GM12878 (cell line): Measurements from ENCODE around the gene ARCN1. TPM values are rescaled to one million over a fixed set of nuclear protein-coding genes. Genes with fewer than 3 reads are reported as not detected.

Experiments used
- ATAC-seq: fragments of 200-7000 bp; cut with Tn5 transposase; 3 replicates; pipeline ENCODE4 v1.9.1; 2020; ENCODE audit warnings: mild to moderate bottlenecking, moderate library complexity
- BruUV-seq: library from RNA; stranded (reverse); fragments of 400-500 nt; replicated peaks from 2 replicates; lab custom pipeline; 2021; lab: Mats Ljungman, UMichigan
- CTCF ChIA-PET: fragments of 300-600 bp; sonication (Branson Sonifier 250); formaldehyde crosslinking; extraction: SDS; loops from one replicate; lab custom pipeline; 2021; ENCODE audit warnings: inconsistent platforms; lab: Yijun Ruan, JAX
- POLR2A ChIA-PET: fragments of 350-600 bp; formaldehyde crosslinking; extraction: SDS; loops from one replicate; lab custom pipeline; 2021; ENCODE audit warnings: inconsistent platforms; lab: Charles Lee
- RAD21 ChIA-PET: fragments of 300-600 bp; sonication (Branson Sonifier 250); formaldehyde crosslinking; loops from one replicate; lab custom pipeline; 2023; ENCODE audit warnings: antibody characterized with exemption; ENCODE audit not compliant: unreplicated experiment; lab: Charles Lee
- SMC1A ChIA-PET: fragments of 300-600 bp; sonication (Branson Sonifier 250); formaldehyde crosslinking; loops from one replicate; lab custom pipeline; 2023; ENCODE audit not compliant: unreplicated experiment, uncharacterized antibody; lab: Charles Lee
- DNase-seq: peaks from one replicate; pipeline ENCODE4 v3.0.0-alpha.2; 2011; ENCODE audit warnings: low read depth, low spot score
- FAIRE-seq: peaks from 3 replicates; lab custom pipeline; 2011; peaks lifted over from hg19 to GRCh38; lab: Jason Lieb, UNC
- H2AFZ ChIP-seq: 2 replicates; pipeline ENCODE4 v1.6.0; 2011; ENCODE audit warnings: low read depth, low read length, control low read depth; ENCODE audit not compliant: control insufficient read depth
- H3K27ac ChIP-seq: 2 replicates; pipeline ENCODE4 v1.5.1; 2011; ENCODE audit warnings: control low read depth; ENCODE audit not compliant: control insufficient read depth, insufficient read depth
- H3K27me3 ChIP-seq, 2 experiments: replicated peaks in 1 of 2; 2 replicates each; pipeline versions ENCODE4 v1.6.0 to v1.6.1; 2011; ENCODE audit warnings: low read length in 1 of 2; ENCODE audit not compliant: control insufficient read depth in 2 of 2, insufficient read depth in 2 of 2
- H3K36me3 ChIP-seq, 2 experiments: 2 replicates each; pipeline ENCODE4 v1.5.1; 2011; ENCODE audit warnings: low read length in 1 of 2; ENCODE audit not compliant: control insufficient read depth in 2 of 2, insufficient read depth in 2 of 2
- H3K4me1 ChIP-seq: 2 replicates; pipeline ENCODE4 v1.6.1; 2011; ENCODE audit warnings: mild to moderate bottlenecking, low read length, moderate library complexity, mixed read lengths; ENCODE audit not compliant: control insufficient read depth, insufficient read depth
- H3K4me2 ChIP-seq: 2 replicates; pipeline ENCODE4 v1.6.0; 2011; ENCODE audit warnings: control low read depth; ENCODE audit not compliant: control insufficient read depth, insufficient read depth
- H3K4me3 ChIP-seq: fragments of 200-600 bp; sonication (generic); 2 replicates; pipeline ENCODE4 v1.5.1; 2016
- H3K79me2 ChIP-seq: 2 replicates; pipeline ENCODE4 v1.6.0; 2011; ENCODE audit warnings: low read length; ENCODE audit not compliant: control insufficient read depth, insufficient read depth
- H3K9ac ChIP-seq: 2 replicates; pipeline ENCODE4 v1.8.0; 2011; ENCODE audit warnings: low read length, control low read depth, mixed read lengths; ENCODE audit not compliant: control insufficient read depth, insufficient read depth
- H3K9me3 ChIP-seq: replicated peaks from 3 replicates; pipeline ENCODE4 v1.5.1; 2011; ENCODE audit warnings: mild to moderate bottlenecking, low read length; ENCODE audit not compliant: control insufficient read depth, insufficient read depth
- H4K20me1 ChIP-seq: 2 replicates; pipeline ENCODE4 v1.6.0; 2011; ENCODE audit not compliant: control insufficient read depth, insufficient read depth
- ESRRA ChIP-seq: IDR thresholded peaks from 2 replicates; pipeline ENCODE4 v1.6.1; 2012; ENCODE audit warnings: mild to moderate bottlenecking, low read length, improper control_type of control experiment
- HDGF ChIP-seq: fragments of 450-650 bp; IDR thresholded peaks from 2 replicates; pipeline ENCODE4 v1.6.1; 2016; ENCODE audit warnings: antibody characterized with exemption
- HSF1 ChIP-seq: fragments of 150-350 bp; IDR thresholded peaks from 2 replicates; pipeline ENCODE4 v1.6.1; 2014; ENCODE audit warnings: mild to moderate bottlenecking, low read depth, low read length
- LARP7 ChIP-seq: fragments of 450-650 bp; IDR thresholded peaks from 2 replicates; pipeline ENCODE4 v1.6.1; 2017; ENCODE audit warnings: mild to moderate bottlenecking
- MEF2A ChIP-seq: IDR thresholded peaks from 2 replicates; pipeline ENCODE4 v1.6.1; 2011; ENCODE audit warnings: low read depth, mild to moderate bottlenecking, low read length, moderate library complexity; ENCODE audit not compliant: insufficient read depth
- MXI1 ChIP-seq: fragments of 150-350 bp; IDR thresholded peaks from 2 replicates; pipeline ENCODE4 v1.6.1; 2011; ENCODE audit warnings: low read depth, mild to moderate bottlenecking, inconsistent platforms, low read length, improper control_type of control experiment
- SMAD1 ChIP-seq: fragments of 450-650 bp; IDR thresholded peaks from 2 replicates; pipeline ENCODE4 v1.6.1; 2018; ENCODE audit warnings: mild to moderate bottlenecking, low read depth; ENCODE audit not compliant: partially characterized antibody
- SMC3 ChIP-seq: IDR thresholded peaks from 2 replicates; pipeline ENCODE4 v1.6.1; 2011; ENCODE audit warnings: low read length, improper control_type of control experiment, borderline replicate concordance
- WGBS: methylation state at CpG from one replicate; pipeline ENCODE4 v1.1.6; 2016; ENCODE audit warnings: low lambda C conversion rate; ENCODE audit not compliant: insufficient replicate concordance, insufficient coverage; ENCODE audit errors: missing lambda C conversion rate; 5-methylcytosine and 5-hydroxymethylcytosine counted together
- in situ Hi-C: fragments of 300-500 bp; cut with MboI; formaldehyde crosslinking; loops from 9 replicates; pipeline ENCODE4 v1.14.3; 2018; ENCODE audit warnings: mixed read lengths
- intact Hi-C: fragments of 100-400 bp; cut with micrococcal nuclease; formaldehyde crosslinking; loops from one replicate; pipeline ENCODE4 v1.14.2; 2022; ENCODE audit not compliant: unreplicated experiment
- polyA plus RNA-seq, 11 experiments: library from polyadenylated mRNA; depleted of rRNA in 4 of 11; unstranded in 6 of 11; stranded (reverse) in 5 of 11; fragments of >200 nt; fragmentation: Nextera tagmentation in 4 of 11; fragmentation: Illumina TruSeq in 1 of 11; extraction: Ambion mirVana in 4 of 11; extraction: Trizol in 1 of 11; gene quantifications; 1 replicate in 1 of 11; 2 replicates in 10 of 11; pipeline versions ENCODE4 v1.2.1 to v1.2.3, GENCODE V29; 2011 to 2016; ENCODE audit warnings: inconsistent platforms in 2 of 11, missing spikeins in 2 of 11, low read depth in 1 of 11
- total RNA-seq, 4 experiments: library from RNA; depleted of rRNA in 3 of 4; stranded (reverse); fragments of >200 nt in 3 of 4; fragmentation: Illumina TruSeq in 1 of 4; extraction: Trizol in 1 of 4; gene quantifications; 2 replicates each; pipeline versions ENCODE4 v1.2.1 to v1.2.3, GENCODE V29; 2013 to 2021

Gene ARCN1
- total and polyA plus RNA-seq, 10 of the 15 experiments (the other 5 are each of a cell fraction or from before 2014, with no cell fraction given), result 33.3 to 172 (median 106) TPM

GRCh38 chr11:118612378-118612777 lies 40.2 kb downstream of the ARCN1 start:
- in situ Hi-C loops, result no loop called here
- Histone ChIP-seq H3K4me2 (no peak overlapping the region), H3K4me3 (no peak overlapping the region), H3K36me3 (no peaks in the 10 kb centered on the region), H3K4me1 (peaks cover 8% of the 10 kb centered on the region), H4K20me1 (no peaks in the 10 kb centered on the region; the same call in 1 of the 2 replicates), H3K27ac (no peak overlapping the region), H3K79me2 (no peaks in the 10 kb centered on the region), H2AFZ (no peak overlapping the region)
- ChIA-PET POLR2A (interaction anchor here (0.7 kb wide), 1 partner anchor 9 kb away, joined by 12 read pairs; no protein-coding TSS in a partner anchor), CTCF (interaction anchor here (0.7 to 3.1 kb wide), 9 partner anchors 8 to 151 kb away, joined by 3 to 25 read pairs (median 4); no protein-coding TSS in a partner anchor), RAD21 (no interaction called here), SMC1A (interaction anchor here (0.7 to 2.0 kb wide), 7 partner anchors 8 to 471 kb away, joined by 3 to 8 read pairs (median 3); no protein-coding TSS in a partner anchor)
- 6% methylated on average over 7 of the region's 7 CpGs for WGBS
- FAIRE-seq (no peak), DNase-seq (no peak), ATAC-seq (no peak)
- BruUV-seq, result no TSS peak
- intact Hi-C loops, result no loop called here
- TF ChIP-seq ESRRA (no peak), SMC3 (no peak), MXI1 (no peak), LARP7 (no peak), HDGF (no peak), MEF2A (no peak), HSF1 (no peak), SMAD1 (no peak)
- TF ChIP-seq, all 136 proteins: peak for 0
- Histone ChIP-seq H3K27me3 (peaks cover 20 to 31% of the 10 kb centered on the region in 2 experiments; a peak in 3 of 4 replicates), H3K9ac (no peak overlapping the region), H3K9me3 (no peaks in the 10 kb centered on the region)
